GM20000 (cell line): ENCODE measurements around the gene TAF1B.
A peak's percentile ranks its signal among the peaks of the same experiment; 100 is the strongest.

Source experiments
- DNase-seq: peaks from one replicate; pipeline ENCODE4 v3.0.0; 2012; ENCODE audit warnings: low spot score
- TF ChIP-seq, protein P1 (sequence below): IDR thresholded peaks from 2 replicates; pipeline ENCODE4 v1.5.1; 2012; ENCODE audit warnings: mild to moderate bottlenecking, control low read depth; ENCODE audit errors: extremely low read depth, missing control alignments

Gene TAF1B

DNA sequence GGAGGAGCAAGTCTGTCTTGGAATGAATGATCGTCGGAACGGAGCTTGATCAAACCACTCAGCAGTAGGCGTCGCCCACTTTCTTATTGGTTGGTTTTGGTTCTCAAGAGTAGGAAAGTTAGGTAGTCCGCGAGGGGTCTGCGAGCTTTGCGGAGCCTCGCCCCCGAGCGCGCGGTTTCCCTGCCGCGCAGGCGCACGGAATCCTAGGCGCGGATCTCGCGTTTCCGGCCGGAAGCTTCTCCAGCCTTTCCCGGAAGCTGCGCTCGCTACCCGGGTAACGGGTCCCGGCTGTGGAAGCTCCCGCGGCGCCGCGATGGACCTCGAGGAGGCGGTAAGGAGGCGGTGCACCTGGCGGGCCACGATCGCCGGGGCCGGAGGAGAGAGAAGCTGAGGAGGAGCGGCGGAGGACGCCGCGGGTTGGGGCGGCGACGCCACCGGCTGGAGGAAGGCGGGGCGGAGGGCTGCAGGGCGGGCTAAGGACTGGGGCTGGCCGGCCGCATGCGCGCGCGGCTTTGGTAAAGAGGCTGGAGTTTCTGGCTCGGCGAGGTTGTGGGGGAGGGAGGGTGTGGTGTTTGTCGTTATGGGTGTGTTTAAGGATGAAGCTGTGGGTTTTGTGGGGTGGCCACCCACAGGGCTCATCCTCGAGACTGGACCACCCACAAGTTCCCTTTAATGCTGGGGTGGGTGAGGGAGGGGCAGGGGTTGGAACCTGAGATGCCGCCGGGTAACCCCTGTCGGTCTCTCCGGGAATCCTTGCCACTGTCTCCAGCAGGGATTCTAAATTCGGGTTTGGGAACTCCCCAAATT, at the start of gene TAF1B:
TAF1B (plus strand) TSS at position 246 of the 807 bp plus-strand sequence; CDS start at position 314, 68 bp downstream.
- DNase-seq, result peak; percentile 93
- TF ChIP-seq, protein P1, sequence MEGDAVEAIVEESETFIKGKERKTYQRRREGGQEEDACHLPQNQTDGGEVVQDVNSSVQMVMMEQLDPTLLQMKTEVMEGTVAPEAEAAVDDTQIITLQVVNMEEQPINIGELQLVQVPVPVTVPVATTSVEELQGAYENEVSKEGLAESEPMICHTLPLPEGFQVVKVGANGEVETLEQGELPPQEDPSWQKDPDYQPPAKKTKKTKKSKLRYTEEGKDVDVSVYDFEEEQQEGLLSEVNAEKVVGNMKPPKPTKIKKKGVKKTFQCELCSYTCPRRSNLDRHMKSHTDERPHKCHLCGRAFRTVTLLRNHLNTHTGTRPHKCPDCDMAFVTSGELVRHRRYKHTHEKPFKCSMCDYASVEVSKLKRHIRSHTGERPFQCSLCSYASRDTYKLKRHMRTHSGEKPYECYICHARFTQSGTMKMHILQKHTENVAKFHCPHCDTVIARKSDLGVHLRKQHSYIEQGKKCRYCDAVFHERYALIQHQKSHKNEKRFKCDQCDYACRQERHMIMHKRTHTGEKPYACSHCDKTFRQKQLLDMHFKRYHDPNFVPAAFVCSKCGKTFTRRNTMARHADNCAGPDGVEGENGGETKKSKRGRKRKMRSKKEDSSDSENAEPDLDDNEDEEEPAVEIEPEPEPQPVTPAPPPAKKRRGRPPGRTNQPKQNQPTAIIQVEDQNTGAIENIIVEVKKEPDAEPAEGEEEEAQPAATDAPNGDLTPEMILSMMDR, result no peak

DNA sequence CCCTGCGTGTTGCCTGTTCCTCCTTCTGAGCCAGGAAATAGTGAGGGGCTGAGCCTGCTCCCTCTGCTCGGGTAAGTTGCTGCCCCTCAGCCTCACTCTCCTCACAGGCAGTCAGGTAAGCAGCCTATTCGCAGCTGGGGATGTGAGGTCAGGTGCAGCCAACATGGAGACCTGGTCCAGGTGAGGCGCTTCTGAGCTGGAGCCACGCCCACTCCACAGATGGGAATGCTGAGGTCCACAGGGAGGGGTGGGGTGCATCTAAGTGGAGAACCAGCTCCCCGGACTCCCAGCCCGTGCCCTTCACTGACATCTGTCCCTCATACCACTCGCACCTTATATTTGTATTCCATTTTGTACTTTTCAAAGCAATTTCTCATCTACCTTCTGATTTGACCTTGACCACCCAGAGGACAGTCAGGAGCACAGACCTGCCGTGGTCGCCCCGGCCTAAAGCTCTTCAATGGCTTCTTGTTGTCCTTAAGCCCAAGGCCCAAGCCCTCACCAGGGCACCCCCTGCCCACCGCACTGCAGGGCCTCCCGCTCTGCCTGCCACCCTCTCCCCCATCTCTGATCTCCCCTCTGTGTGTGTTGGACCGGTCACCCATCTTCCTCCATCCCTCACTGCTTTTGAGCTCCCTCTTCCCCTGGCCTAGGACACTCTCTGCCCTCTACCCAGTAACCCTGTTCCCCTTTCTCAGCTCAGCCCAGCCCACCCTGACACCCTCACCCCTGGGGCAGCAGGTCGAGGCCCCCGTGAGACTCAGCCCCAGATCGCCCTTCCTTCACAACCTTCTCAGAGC, 49.2 kb upstream of the TAF1B start:
- TF ChIP-seq, protein P1, result no peak
- no peak for DNase-seq

DNA sequence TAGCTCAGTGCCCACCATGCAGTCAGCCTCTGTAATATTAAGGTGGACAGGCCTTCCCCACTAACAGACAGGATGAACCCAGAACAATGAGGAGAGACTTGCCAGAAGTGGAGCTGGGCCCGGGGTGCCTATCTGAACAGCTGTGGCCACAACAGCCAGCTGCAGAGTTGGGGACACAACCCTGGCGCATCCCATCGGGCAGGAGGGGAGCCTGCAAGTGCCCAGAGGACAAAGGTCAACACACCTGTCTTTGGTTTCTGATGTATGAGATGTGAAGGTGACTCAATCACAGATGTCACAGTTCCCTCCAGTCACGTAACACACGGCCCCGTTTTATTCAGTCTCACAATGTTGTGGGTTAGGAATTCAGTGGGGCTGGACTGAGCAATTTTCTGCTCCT, 48.2 kb upstream of the TAF1B start:
- TF ChIP-seq, protein P1, result no peak
- no peak for DNase-seq

DNA sequence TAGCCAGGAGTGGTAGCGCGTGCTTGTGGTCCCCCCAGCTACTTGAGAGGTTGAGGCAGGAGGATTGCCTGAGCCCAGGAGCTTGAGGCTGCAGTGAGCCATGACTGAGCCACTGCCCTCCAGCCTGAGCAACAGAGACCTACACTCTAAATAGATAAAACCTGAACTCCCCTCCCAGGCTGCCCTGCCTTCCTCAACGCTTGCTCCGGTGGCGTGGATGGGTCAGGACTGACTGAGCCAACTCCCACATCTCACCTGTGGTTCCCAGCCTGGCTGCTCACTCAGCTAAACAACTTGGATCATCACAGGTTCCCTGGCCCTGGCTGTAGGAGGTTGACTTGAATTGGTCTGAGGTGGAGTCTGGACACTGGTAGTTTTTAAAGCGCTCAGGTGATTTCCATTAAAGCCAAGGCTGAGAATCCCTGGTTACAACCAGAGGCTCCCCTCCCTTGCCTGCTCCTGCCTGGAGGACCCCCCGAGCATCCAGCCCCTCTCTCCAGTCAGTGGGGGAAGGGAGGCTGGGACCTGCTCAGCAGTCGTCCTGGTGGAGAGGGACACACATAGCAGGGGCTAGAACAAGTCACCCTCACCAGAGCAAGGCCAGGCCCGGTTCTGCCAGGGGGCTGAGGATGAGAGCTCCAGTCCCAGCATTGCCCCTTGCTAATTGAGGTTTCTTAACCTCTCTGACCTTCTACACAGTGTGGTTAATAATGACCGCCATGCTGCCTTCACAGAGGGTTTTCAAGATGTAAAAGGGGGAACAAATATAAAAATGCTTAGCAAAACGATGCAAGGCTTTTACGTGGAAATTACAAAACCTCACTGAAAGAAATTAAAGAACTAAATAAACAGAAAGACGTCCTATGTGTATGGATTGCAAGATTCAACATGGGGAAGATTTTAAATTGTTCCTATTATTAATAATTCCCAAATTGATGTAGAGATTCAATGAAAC, 46.9 kb upstream of the TAF1B start:
- TF ChIP-seq, protein P1, result no peak

DNA sequence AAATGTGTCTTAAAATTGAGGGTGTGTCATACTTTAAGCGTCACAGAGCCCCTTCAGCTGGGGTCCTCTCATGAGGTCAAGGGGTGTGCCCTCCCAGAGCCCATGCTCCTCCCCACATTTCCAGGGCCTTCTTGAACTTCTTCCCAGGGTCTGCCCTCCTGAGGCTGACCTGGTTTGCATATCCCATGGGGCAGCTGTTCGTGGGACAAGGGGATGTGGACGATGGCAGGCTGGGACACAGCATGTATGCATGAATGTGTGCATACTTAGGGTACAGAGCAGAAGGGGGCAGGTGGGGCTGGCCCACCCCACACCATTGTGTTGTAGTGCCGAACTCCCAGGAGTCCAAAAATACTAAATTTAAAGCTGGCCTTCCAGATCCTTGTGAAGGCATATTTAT, 46.2 kb upstream of the TAF1B start:
- no peak for DNase-seq
- TF ChIP-seq, protein P1, result no peak

More for the DNA sequence above, 46.9 kb upstream of the TAF1B start:
- no peak for DNase-seq

DNA sequence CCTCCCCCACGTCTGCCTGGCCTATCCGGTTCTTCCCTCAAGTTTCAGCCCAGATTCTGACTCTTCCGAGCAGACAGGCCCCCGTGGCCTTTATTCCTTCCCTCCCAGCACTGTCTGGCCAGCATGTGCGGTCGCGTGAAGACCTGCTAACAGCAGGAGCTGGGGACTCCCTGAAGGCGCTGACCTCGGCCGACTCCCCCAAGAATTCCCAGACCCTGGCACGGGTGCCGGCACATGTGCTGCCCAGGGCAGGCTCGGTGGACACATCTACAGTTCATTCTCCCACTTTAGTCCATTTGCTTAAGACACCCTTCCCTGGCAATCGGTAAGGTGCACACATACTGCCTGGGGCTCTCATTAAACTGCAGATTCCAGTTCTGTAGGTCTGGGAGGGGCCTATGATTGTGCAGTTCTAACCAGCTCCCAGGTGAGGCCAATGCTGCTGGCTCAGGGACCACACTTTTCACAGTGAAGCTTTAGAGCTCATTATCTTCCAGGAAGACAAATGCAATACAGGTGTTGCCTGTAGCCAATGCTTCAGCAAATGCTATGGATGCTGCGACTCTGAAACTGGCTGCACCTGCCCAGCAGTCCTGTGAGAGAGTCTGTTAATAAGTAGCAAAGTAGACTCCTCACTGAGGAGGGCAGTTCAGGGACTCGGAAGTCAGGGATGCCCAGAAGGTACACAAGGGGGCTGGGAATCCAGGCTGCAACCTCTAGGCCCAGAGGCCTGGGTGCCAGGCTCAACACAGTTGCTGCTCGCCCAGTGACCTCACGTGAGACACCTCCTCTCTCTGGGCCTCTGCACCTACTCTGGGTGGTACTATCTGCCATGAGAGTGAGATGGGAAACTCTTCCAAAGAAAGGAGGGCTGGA, 45.4 kb upstream of the TAF1B start:
- DNase-seq, result no peak

More for the DNA sequence above, 45.4 kb upstream of the TAF1B start:
- TF ChIP-seq, protein P1, result no peak
